GM23338 (cell line): Measurements from ENCODE around the gene CHCHD6. TPM values are rescaled to one million over a fixed set of nuclear protein-coding genes. Genes with fewer than 3 reads are reported as not detected.

Source experiments
- ATAC-seq: fragments of 200-7000 bp; cut with Tn5 transposase; 3 replicates; pipeline ENCODE4 v1.9.1; 2020
- DNase-seq: peaks from one replicate; pipeline ENCODE4 v3.0.0-alpha.2; 2015; ENCODE audit warnings: low spot score
- H2AFZ ChIP-seq: fragments of 200-600 bp; sonication (generic); 2 replicates; pipeline ENCODE4 v1.8.0; 2016; ENCODE audit warnings: antibody characterized with exemption, mild to moderate bottlenecking, moderate library complexity
- H3F3A ChIP-seq: fragments of 200-600 bp; sonication (generic); replicated peaks from 2 replicates; pipeline ENCODE4 v1.8.0; 2017; ENCODE audit warnings: antibody characterized with exemption, mixed run types, low read depth
- H3K27ac ChIP-seq: fragments of 200-600 bp; sonication (generic); 2 replicates; pipeline ENCODE4 v1.6.1; 2016; ENCODE audit warnings: low read depth
- H3K27me3 ChIP-seq: fragments of 200-600 bp; sonication (generic); 2 replicates; pipeline ENCODE4 v1.8.0; 2016; ENCODE audit warnings: mild to moderate bottlenecking, mixed run types, moderate library complexity; ENCODE audit not compliant: insufficient read depth
- H3K36me3 ChIP-seq: fragments of 200-600 bp; sonication (generic); 2 replicates; pipeline ENCODE4 v1.8.0; 2016; ENCODE audit warnings: mild to moderate bottlenecking; ENCODE audit not compliant: insufficient read depth
- H3K4me1 ChIP-seq: fragments of 200-600 bp; sonication (generic); 2 replicates; pipeline ENCODE4 v1.8.0; 2016; ENCODE audit warnings: mild to moderate bottlenecking, moderate library complexity; ENCODE audit not compliant: insufficient read depth
- H3K4me2 ChIP-seq: fragments of 200-600 bp; sonication (generic); 2 replicates; pipeline ENCODE4 v1.7.1; 2017; ENCODE audit warnings: mixed run types
- H3K4me3 ChIP-seq: fragments of 200-600 bp; sonication (generic); 2 replicates; pipeline ENCODE4 v1.6.1; 2016; ENCODE audit warnings: mixed run types
- H3K79me2 ChIP-seq: fragments of 200-600 bp; sonication (generic); replicated peaks from 2 replicates; pipeline ENCODE4 v1.8.0; 2017; ENCODE audit warnings: mild to moderate bottlenecking; ENCODE audit not compliant: insufficient read depth
- H3K9me2 ChIP-seq: fragments of 200-600 bp; sonication (generic); 2 replicates; pipeline ENCODE4 v1.8.0; 2017; ENCODE audit not compliant: insufficient read depth
- H4K20me1 ChIP-seq: fragments of 200-600 bp; sonication (generic); replicated peaks from 2 replicates; pipeline ENCODE4 v1.8.0; 2017; ENCODE audit warnings: mild to moderate bottlenecking; ENCODE audit not compliant: insufficient read depth
- H3K27ac Mint-ChIP-seq: 2 replicates; pipeline ENCODE4 v1.8.0; 2020; ENCODE audit warnings: inconsistent platforms, mild to moderate bottlenecking, moderate library complexity, mixed read lengths
- H3K27me3 Mint-ChIP-seq: 3 replicates; pipeline ENCODE4 v1.8.0; 2022; ENCODE audit warnings: low read depth, mild to moderate bottlenecking, moderate library complexity, mixed read lengths, inconsistent platforms; ENCODE audit not compliant: insufficient read depth, poor library complexity
- H3K36me3 Mint-ChIP-seq: 3 replicates; pipeline ENCODE4 v1.8.0; 2021; ENCODE audit warnings: low read depth, mild to moderate bottlenecking, inconsistent platforms, moderate library complexity, mixed read lengths
- H3K4me1 Mint-ChIP-seq: 3 replicates; pipeline ENCODE4 v1.8.0; 2020; ENCODE audit warnings: mild to moderate bottlenecking, inconsistent platforms, mixed read lengths
- H3K4me3 Mint-ChIP-seq: 3 replicates; pipeline ENCODE4 v1.8.0; 2021; ENCODE audit warnings: moderate library complexity, mild to moderate bottlenecking, inconsistent platforms, mixed read lengths
- H3K9me3 Mint-ChIP-seq: 3 replicates; pipeline ENCODE4 v1.8.0; 2020; ENCODE audit warnings: moderate library complexity, mild to moderate bottlenecking, inconsistent platforms, mixed read lengths
- CREB1 ChIP-seq: fragments of 250-450 bp; sonication (Bioruptor Pico); IDR thresholded peaks from 2 replicates; pipeline ENCODE4 v1.5.0; 2020; ENCODE audit warnings: low read depth, mild to moderate bottlenecking, moderate library complexity
- EZH2 ChIP-seq: fragments of 200-600 bp; sonication (generic); IDR thresholded peaks from one replicate; pipeline ENCODE4 v1.8.0; 2017; ENCODE audit warnings: antibody characterized with exemption, mild to moderate bottlenecking, low read depth; ENCODE audit not compliant: unreplicated experiment
- EZH2phosphoT487 ChIP-seq: fragments of 200-600 bp; sonication (generic); IDR thresholded peaks from one replicate; pipeline ENCODE4 v1.8.1; 2018; ENCODE audit warnings: antibody characterized with exemption; ENCODE audit not compliant: unreplicated experiment
- JUNB ChIP-seq: IDR thresholded peaks from one replicate; pipeline ENCODE4 v1.6.1; 2016; ENCODE audit warnings: antibody characterized with exemption; ENCODE audit not compliant: unreplicated experiment
- NANOG ChIP-seq: IDR thresholded peaks from 2 replicates; pipeline ENCODE4 v1.6.1; 2016; ENCODE audit warnings: antibody characterized with exemption, borderline replicate concordance
- POLR2AphosphoS5 ChIP-seq: IDR thresholded peaks from 2 replicates; pipeline ENCODE4 v1.6.1; 2016; ENCODE audit warnings: antibody characterized with exemption, low read depth
- STAT1 ChIP-seq: IDR thresholded peaks from one replicate; pipeline ENCODE4 v1.6.1; 2016; ENCODE audit warnings: antibody characterized with exemption; ENCODE audit not compliant: unreplicated experiment
- ZNF114 ChIP-seq: fragments of 250-450 bp; sonication (Bioruptor Pico); IDR thresholded peaks from 2 replicates; pipeline ENCODE4 v1.5.0; 2020; ENCODE audit warnings: mild to moderate bottlenecking, moderate library complexity
- ZNF331 ChIP-seq: fragments of 250-450 bp; sonication (Bioruptor Pico); IDR thresholded peaks from 2 replicates; pipeline ENCODE4 v1.5.0; 2020; ENCODE audit warnings: low read depth, mild to moderate bottlenecking, moderate library complexity
- polyA plus RNA-seq: library from polyadenylated mRNA; unstranded; fragments of >200 nt; fragmentation: Nextera tagmentation; extraction: Ambion mirVana; gene quantifications from 2 replicates; pipeline ENCODE4 v1.2.1, GENCODE V29; 2016
- total RNA-seq: library from RNA; depleted of rRNA; stranded (reverse); fragments of >200 nt; shearing (Covaris generic); gene quantifications from 2 replicates; pipeline ENCODE4 v1.2.3, GENCODE V29; 2014
- TF ChIP-seq, protein P1 (sequence below): IDR thresholded peaks from 2 replicates; pipeline ENCODE4 v1.6.1; 2016; ENCODE audit warnings: antibody characterized with exemption
- TF ChIP-seq, protein P2 (sequence below), 2 experiments: fragments of 200-600 bp in 1 of 2; sonication (generic) in 1 of 2; conservative IDR thresholded peaks; 2 replicates each; pipeline versions ENCODE4 v1.5.1 to v1.6.1; 2016 to 2017; ENCODE audit warnings: antibody characterized with exemption in 2 of 2, low read depth in 2 of 2, mild to moderate bottlenecking in 2 of 2, moderate library complexity in 1 of 2
- TF ChIP-seq, protein P3 (sequence below): IDR thresholded peaks from one replicate; pipeline ENCODE4 v1.6.1; 2018; ENCODE audit warnings: antibody characterized with exemption; ENCODE audit not compliant: unreplicated experiment

CHCHD6 gene
- total and polyA plus RNA-seq, 2 experiments from 2014 or later: 28.8 to 43.0 TPM

DNA sequence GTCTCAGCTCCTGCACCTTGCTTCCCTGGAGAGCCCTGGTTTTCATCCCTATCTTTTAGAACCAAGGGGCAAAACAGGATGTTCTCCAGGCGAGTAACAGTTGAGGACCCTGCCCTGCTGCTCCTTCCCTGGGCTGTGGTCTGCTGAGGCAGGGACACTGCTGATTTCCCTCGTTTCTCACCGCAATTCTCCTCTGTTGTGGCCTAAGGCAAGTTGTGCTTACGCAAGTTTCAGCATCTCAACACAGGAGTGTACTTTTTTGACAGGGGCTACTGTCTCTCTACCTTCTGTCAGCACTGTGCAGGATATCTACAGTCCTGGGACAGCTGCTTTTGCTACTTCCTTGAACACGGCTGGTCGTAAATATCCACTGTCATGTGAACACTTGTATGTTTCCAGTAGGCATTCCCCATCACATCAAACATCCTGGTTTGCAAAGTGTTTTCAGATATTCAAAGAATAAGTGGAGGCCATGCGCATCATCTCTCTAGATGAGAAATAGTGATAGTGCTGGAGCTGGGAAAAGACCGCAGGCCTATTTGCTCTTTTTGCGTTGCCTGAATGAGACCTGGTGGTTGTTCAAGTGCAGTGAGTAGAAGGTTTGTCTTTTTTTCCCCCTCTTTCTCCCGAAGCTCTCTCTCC is 168.8 kb downstream of the CHCHD6 start (continued):
- TF ChIP-seq POLR2AphosphoS5 (no peak), EZH2 (no peak), EZH2phosphoT487 (no peak), STAT1 (no peak), NANOG (no peak), CREB1 (CRISPR knock-in tag) (no peak), ZNF114 (CRISPR knock-in tag) (no peak)
- TF ChIP-seq, protein P1, sequence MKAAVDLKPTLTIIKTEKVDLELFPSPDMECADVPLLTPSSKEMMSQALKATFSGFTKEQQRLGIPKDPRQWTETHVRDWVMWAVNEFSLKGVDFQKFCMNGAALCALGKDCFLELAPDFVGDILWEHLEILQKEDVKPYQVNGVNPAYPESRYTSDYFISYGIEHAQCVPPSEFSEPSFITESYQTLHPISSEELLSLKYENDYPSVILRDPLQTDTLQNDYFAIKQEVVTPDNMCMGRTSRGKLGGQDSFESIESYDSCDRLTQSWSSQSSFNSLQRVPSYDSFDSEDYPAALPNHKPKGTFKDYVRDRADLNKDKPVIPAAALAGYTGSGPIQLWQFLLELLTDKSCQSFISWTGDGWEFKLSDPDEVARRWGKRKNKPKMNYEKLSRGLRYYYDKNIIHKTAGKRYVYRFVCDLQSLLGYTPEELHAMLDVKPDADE: no peak

DNA sequence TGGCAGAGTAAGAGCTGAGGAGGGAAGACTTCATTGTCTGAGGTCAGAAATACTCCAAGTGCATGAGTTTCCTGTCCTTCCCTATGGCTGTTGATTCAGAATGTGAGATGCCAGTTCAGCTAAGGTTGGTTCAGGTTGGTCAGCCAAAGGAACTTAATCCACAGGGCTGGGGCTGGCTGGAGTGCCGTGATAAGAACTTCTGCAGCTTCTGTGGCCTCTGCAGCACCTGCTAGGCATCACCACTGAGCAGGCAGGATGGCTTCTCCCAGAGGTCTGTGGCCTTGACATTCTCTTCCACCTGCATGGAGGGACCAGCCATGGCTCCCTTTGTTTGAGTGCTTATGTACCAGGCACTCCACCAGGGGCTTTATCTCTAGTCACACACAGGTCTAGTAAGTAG is 169.4 kb downstream of the CHCHD6 start:
- Mint-ChIP-seq H3K36me3 (no peaks in the 10 kb centered on the region), H3K27me3 (no peaks in the 10 kb centered on the region), H3K4me1 (no peaks in the 10 kb centered on the region), H3K4me3 (no peak overlapping the region), H3K9me3 (no peaks in the 10 kb centered on the region), H3K27ac (no peak overlapping the region)
- Histone ChIP-seq H3K9me2 (no peaks in the 10 kb centered on the region), H3K4me2 (no peak overlapping the region), H2AFZ (no peak overlapping the region), H4K20me1 (no peaks in the 10 kb centered on the region), H3K4me3 (no peak overlapping the region), H3K4me1 (no peaks in the 10 kb centered on the region), H3K36me3 (no peaks in the 10 kb centered on the region), H3K27me3 (no peaks in the 10 kb centered on the region), H3K27ac (no peak overlapping the region), H3K79me2 (no peaks in the 10 kb centered on the region), H3F3A (no peaks in the 10 kb centered on the region)
- DNase-seq (no peak), ATAC-seq (no peak)
- TF ChIP-seq ZNF331 (no peak), EZH2 (no peak), ZNF114 (CRISPR knock-in tag) (no peak), JUNB (no peak), STAT1 (no peak), POLR2AphosphoS5 (no peak), NANOG (no peak)
- TF ChIP-seq, protein P2, sequence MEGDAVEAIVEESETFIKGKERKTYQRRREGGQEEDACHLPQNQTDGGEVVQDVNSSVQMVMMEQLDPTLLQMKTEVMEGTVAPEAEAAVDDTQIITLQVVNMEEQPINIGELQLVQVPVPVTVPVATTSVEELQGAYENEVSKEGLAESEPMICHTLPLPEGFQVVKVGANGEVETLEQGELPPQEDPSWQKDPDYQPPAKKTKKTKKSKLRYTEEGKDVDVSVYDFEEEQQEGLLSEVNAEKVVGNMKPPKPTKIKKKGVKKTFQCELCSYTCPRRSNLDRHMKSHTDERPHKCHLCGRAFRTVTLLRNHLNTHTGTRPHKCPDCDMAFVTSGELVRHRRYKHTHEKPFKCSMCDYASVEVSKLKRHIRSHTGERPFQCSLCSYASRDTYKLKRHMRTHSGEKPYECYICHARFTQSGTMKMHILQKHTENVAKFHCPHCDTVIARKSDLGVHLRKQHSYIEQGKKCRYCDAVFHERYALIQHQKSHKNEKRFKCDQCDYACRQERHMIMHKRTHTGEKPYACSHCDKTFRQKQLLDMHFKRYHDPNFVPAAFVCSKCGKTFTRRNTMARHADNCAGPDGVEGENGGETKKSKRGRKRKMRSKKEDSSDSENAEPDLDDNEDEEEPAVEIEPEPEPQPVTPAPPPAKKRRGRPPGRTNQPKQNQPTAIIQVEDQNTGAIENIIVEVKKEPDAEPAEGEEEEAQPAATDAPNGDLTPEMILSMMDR (conservative IDR thresholded peaks at IDR 0.05; ENCODE audit: low read depth in 2 of 2): no peak
- TF ChIP-seq, protein P1: no peak
- TF ChIP-seq, protein P3, sequence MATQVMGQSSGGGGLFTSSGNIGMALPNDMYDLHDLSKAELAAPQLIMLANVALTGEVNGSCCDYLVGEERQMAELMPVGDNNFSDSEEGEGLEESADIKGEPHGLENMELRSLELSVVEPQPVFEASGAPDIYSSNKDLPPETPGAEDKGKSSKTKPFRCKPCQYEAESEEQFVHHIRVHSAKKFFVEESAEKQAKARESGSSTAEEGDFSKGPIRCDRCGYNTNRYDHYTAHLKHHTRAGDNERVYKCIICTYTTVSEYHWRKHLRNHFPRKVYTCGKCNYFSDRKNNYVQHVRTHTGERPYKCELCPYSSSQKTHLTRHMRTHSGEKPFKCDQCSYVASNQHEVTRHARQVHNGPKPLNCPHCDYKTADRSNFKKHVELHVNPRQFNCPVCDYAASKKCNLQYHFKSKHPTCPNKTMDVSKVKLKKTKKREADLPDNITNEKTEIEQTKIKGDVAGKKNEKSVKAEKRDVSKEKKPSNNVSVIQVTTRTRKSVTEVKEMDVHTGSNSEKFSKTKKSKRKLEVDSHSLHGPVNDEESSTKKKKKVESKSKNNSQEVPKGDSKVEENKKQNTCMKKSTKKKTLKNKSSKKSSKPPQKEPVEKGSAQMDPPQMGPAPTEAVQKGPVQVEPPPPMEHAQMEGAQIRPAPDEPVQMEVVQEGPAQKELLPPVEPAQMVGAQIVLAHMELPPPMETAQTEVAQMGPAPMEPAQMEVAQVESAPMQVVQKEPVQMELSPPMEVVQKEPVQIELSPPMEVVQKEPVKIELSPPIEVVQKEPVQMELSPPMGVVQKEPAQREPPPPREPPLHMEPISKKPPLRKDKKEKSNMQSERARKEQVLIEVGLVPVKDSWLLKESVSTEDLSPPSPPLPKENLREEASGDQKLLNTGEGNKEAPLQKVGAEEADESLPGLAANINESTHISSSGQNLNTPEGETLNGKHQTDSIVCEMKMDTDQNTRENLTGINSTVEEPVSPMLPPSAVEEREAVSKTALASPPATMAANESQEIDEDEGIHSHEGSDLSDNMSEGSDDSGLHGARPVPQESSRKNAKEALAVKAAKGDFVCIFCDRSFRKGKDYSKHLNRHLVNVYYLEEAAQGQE: no peak
